Mesenchymal stem cell (in vitro differentiated cells and primary cell): Measurements from ENCODE around the gene PPP4R3A.

ENCODE experiments used
- DNase-seq: peaks from one replicate; pipeline ENCODE4 v3.0.0-alpha.2; 2013
- H2AFZ ChIP-seq: one replicate; pipeline ENCODE4 v1.6.1; 2013; ENCODE audit warnings: low read depth, mild to moderate bottlenecking, control low read depth, inconsistent platforms, low read length, moderate library complexity
- H2AK5ac ChIP-seq: 2 replicates; pipeline ENCODE4 v1.6.1; 2013; ENCODE audit warnings: low read length, moderate library complexity, mild to moderate bottlenecking, inconsistent platforms; ENCODE audit not compliant: severe bottlenecking
- H2BK120ac ChIP-seq: one replicate; pipeline ENCODE4 v1.6.1; 2013; ENCODE audit warnings: low read depth, mild to moderate bottlenecking, inconsistent platforms, low read length, moderate library complexity
- H2BK12ac ChIP-seq, 2 experiments: one replicate each; pipeline ENCODE4 v1.6.1; 2013; ENCODE audit warnings: inconsistent platforms in 2 of 2, low read length in 2 of 2, mild to moderate bottlenecking in 2 of 2, moderate library complexity in 2 of 2, control low read depth in 1 of 2
- H2BK15ac ChIP-seq: one replicate; pipeline ENCODE4 v1.6.1; 2013; ENCODE audit warnings: mild to moderate bottlenecking, low read depth, inconsistent platforms; ENCODE audit not compliant: poor library complexity, severe bottlenecking
- H2BK5ac ChIP-seq: 2 replicates; pipeline ENCODE4 v1.6.1; 2013; ENCODE audit warnings: low read depth, mild to moderate bottlenecking, low read length, control low read depth, inconsistent platforms; ENCODE audit not compliant: poor library complexity, severe bottlenecking
- H3K14ac ChIP-seq, 2 experiments: one replicate each; pipeline ENCODE4 v1.6.1; 2013; ENCODE audit warnings: inconsistent platforms in 2 of 2, low read length in 2 of 2, control low read depth in 1 of 2, mild to moderate bottlenecking in 1 of 2, moderate library complexity in 1 of 2
- H3K18ac ChIP-seq, 2 experiments: one replicate each; pipeline ENCODE4 v1.6.1; 2013; ENCODE audit warnings: inconsistent platforms in 2 of 2, low read length in 2 of 2, control low read depth in 1 of 2, low read depth in 1 of 2, mild to moderate bottlenecking in 1 of 2
- H3K23ac ChIP-seq, 2 experiments: one replicate each; pipeline ENCODE4 v1.6.1; 2013; ENCODE audit warnings: inconsistent platforms in 2 of 2, low read length in 2 of 2, mild to moderate bottlenecking in 2 of 2, moderate library complexity in 2 of 2, control low read depth in 1 of 2
- H3K27ac ChIP-seq: 2 replicates; pipeline ENCODE4 v1.5.1; 2013; ENCODE audit warnings: mild to moderate bottlenecking, moderate library complexity, low read length, control low read depth, inconsistent platforms; ENCODE audit not compliant: poor library complexity, severe bottlenecking
- H3K27me3 ChIP-seq, 2 experiments: 2 replicates each; pipeline versions ENCODE4 v1.6.1 to v1.7.0; 2013; ENCODE audit warnings: low read length in 2 of 2, mild to moderate bottlenecking in 2 of 2, moderate library complexity in 2 of 2, control low read depth in 1 of 2, inconsistent platforms in 1 of 2; ENCODE audit not compliant: control insufficient read depth in 1 of 2, insufficient read depth in 1 of 2
- H3K36me3 ChIP-seq, 2 experiments: 2 replicates each; pipeline versions ENCODE4 v1.6.1 to v1.7.0; 2013; ENCODE audit warnings: low read length in 2 of 2, control low read depth in 1 of 2, inconsistent platforms in 1 of 2, low read depth in 1 of 2, mild to moderate bottlenecking in 1 of 2; ENCODE audit not compliant: insufficient read depth in 2 of 2, control insufficient read depth in 1 of 2
- H3K4ac ChIP-seq, 2 experiments: one replicate each; pipeline ENCODE4 v1.6.1; 2013; ENCODE audit warnings: inconsistent platforms in 2 of 2, low read length in 2 of 2, mild to moderate bottlenecking in 2 of 2, moderate library complexity in 2 of 2, control low read depth in 1 of 2, low read depth in 1 of 2
- H3K4me1 ChIP-seq: 2 replicates; pipeline ENCODE4 v1.6.1; 2013; ENCODE audit warnings: low read depth, low read length, control low read depth; ENCODE audit not compliant: control insufficient read depth, insufficient read depth
- H3K4me2 ChIP-seq: 2 replicates; pipeline ENCODE4 v1.6.1; 2013; ENCODE audit warnings: low read length, mild to moderate bottlenecking, inconsistent platforms; ENCODE audit not compliant: poor library complexity, severe bottlenecking
- H3K4me3 ChIP-seq, 2 experiments: 2 replicates each; pipeline versions ENCODE4 v1.5.1 to v1.7.0; 2013; ENCODE audit warnings: low read length in 2 of 2, mild to moderate bottlenecking in 2 of 2, control low read depth in 1 of 2, low read depth in 1 of 2; ENCODE audit not compliant: insufficient read depth in 1 of 2
- H3K79me1 ChIP-seq: replicated peaks from 2 replicates; pipeline ENCODE4 v1.6.1; 2013; ENCODE audit warnings: mild to moderate bottlenecking, control low read depth, low read length, inconsistent platforms; ENCODE audit not compliant: poor library complexity, severe bottlenecking
- H3K9ac ChIP-seq: 2 replicates; pipeline ENCODE4 v1.7.0; 2013; ENCODE audit warnings: mild to moderate bottlenecking, low read length, moderate library complexity
- H3K9me3 ChIP-seq: 2 replicates; pipeline ENCODE4 v1.7.0; 2013; ENCODE audit warnings: mild to moderate bottlenecking, low read length; ENCODE audit not compliant: control insufficient read depth
- H4K8ac ChIP-seq: one replicate; pipeline ENCODE4 v1.6.1; 2013; ENCODE audit warnings: inconsistent platforms, mild to moderate bottlenecking, low read length, moderate library complexity
- H4K91ac ChIP-seq: one replicate; pipeline ENCODE4 v1.6.1; 2013; ENCODE audit warnings: mild to moderate bottlenecking, low read length, inconsistent platforms
- WGBS: methylation state at CpG from one replicate; pipeline ENCODE4 v1.1.7; 2013; ENCODE audit warnings: mixed read lengths; 5-methylcytosine and 5-hydroxymethylcytosine counted together

PPP4R3A gene

GRCh38 chr14:91419451-91419850 is 90.7 kb downstream of the PPP4R3A start:
- H3K36me3 ChIP-seq, result no peaks in the 10 kb centered on the region
- no peak overlapping the region for H3K14ac ChIP-seq
- no peak overlapping the region for H2BK120ac ChIP-seq
- H4K8ac ChIP-seq, result no peak overlapping the region
- H2AFZ ChIP-seq, result no peak overlapping the region
- H3K4me2 ChIP-seq, result no peak overlapping the region
- peaks cover 13 to 49% of the 10 kb centered on the region in 2 experiments for H3K27me3 ChIP-seq
- H2BK5ac ChIP-seq, result no peak overlapping the region
- H2BK15ac ChIP-seq, result no peak overlapping the region
- no peak for DNase-seq
- H3K9me3 ChIP-seq, result no peaks in the 10 kb centered on the region
- no peaks in the 10 kb centered on the region for H3K79me1 ChIP-seq
- no peak overlapping the region for H3K23ac ChIP-seq
- no peak overlapping the region for H3K4ac ChIP-seq
- H3K27ac ChIP-seq, result no peak overlapping the region
- H3K4me3 ChIP-seq, result no peak overlapping the region
- no peak overlapping the region for H4K91ac ChIP-seq
- peaks cover 21% of the 10 kb centered on the region for H3K4me1 ChIP-seq
- WGBS, result 44% methylated on average over 2 of the region's 3 CpGs
- no peak overlapping the region for H2AK5ac ChIP-seq
- no peak overlapping the region for H3K18ac ChIP-seq
- H3K9ac ChIP-seq, result no peak overlapping the region
- H2BK12ac ChIP-seq, result no peak overlapping the region

GRCh38 chr14:91419044-91419397 is 91.1 kb downstream of the PPP4R3A start:
- Histone ChIP-seq H2AFZ (no peak overlapping the region), H3K4me3 (no peak overlapping the region), H3K4me2 (peak overlapping the region; percentile 92), H2BK12ac (no peak overlapping the region), H4K8ac (no peak overlapping the region), H3K79me1 (no peaks in the 10 kb centered on the region), H2BK120ac (no peak overlapping the region), H2BK5ac (no peak overlapping the region), H3K18ac (no peak overlapping the region), H2BK15ac (no peak overlapping the region), H3K23ac (no peak overlapping the region), H3K4ac (no peak overlapping the region), H3K27ac (no peak overlapping the region), H3K9ac (no peak overlapping the region), H3K36me3 (no peaks in the 10 kb centered on the region), H3K14ac (no peak overlapping the region), H3K27me3 (peaks cover 13 to 51% of the 10 kb centered on the region in 2 experiments), H4K91ac (no peak overlapping the region), H2AK5ac (no peak overlapping the region), H3K9me3 (no peaks in the 10 kb centered on the region), H3K4me1 (peaks cover 21% of the 10 kb centered on the region)
- 63% methylated on average over 12 of the region's 12 CpGs for WGBS
- no peak for DNase-seq

GRCh38 chr14:91418387-91419043 is 91.6 kb downstream of the PPP4R3A start:
- no peaks in the 10 kb centered on the region for H3K36me3 ChIP-seq
- H3K27ac ChIP-seq, result no peak overlapping the region
- H3K4me1 ChIP-seq, result peaks cover 21% of the 10 kb centered on the region
- H3K9ac ChIP-seq, result peak overlapping the region; percentile 36
- H2BK12ac ChIP-seq, result no peak overlapping the region
- no peak overlapping the region for H2BK120ac ChIP-seq
- H3K9me3 ChIP-seq, result no peaks in the 10 kb centered on the region
- H3K79me1 ChIP-seq, result no peaks in the 10 kb centered on the region
- 2% methylated on average over 42 of the region's 42 CpGs for WGBS
- no peak overlapping the region for H2AK5ac ChIP-seq
- H3K27me3 ChIP-seq, result peaks cover 13 to 56% of the 10 kb centered on the region in 2 experiments
- H2BK15ac ChIP-seq, result no peak overlapping the region
- H2AFZ ChIP-seq, result peak overlapping the region; percentile 63
- no peak overlapping the region for H3K4ac ChIP-seq
- peak overlapping the region in 1 of 2 experiments; percentile 16 for H3K18ac ChIP-seq
- peak overlapping the region; percentile 56 to 70 for H3K4me3 ChIP-seq
- H3K4me2 ChIP-seq, result peak overlapping the region; percentile 92
- H4K8ac ChIP-seq, result no peak overlapping the region
- peak; percentile 59 for DNase-seq
- H2BK5ac ChIP-seq, result no peak overlapping the region
- no peak overlapping the region for H3K14ac ChIP-seq
- no peak overlapping the region for H4K91ac ChIP-seq
- H3K23ac ChIP-seq, result no peak overlapping the region

- H3K9ac ChIP-seq, result no peak overlapping the region
- no peak overlapping the region for H2AK5ac ChIP-seq
- no peak overlapping the region for H2BK120ac ChIP-seq
- H3K9me3 ChIP-seq, result no peaks in the 10 kb centered on the region
- H3K4me2 ChIP-seq, result peak overlapping the region; percentile 92
- H3K27ac ChIP-seq, result no peak overlapping the region
- no peak overlapping the region for H4K91ac ChIP-seq
- no peaks in the 10 kb centered on the region for H3K79me1 ChIP-seq
- H3K18ac ChIP-seq, result no peak overlapping the region
- H3K14ac ChIP-seq, result peak overlapping the region in 1 of 2 experiments; percentile 32
- H3K4me3 ChIP-seq, result peak overlapping the region in 1 of 2 experiments; percentile 56
- H3K36me3 ChIP-seq, result no peaks in the 10 kb centered on the region
- no peak overlapping the region for H3K4ac ChIP-seq
- H2BK12ac ChIP-seq, result no peak overlapping the region
- no peak for DNase-seq
- peaks cover 21% of the 10 kb centered on the region for H3K4me1 ChIP-seq
- peak overlapping the region; percentile 63 for H2AFZ ChIP-seq
- no peak overlapping the region for H3K23ac ChIP-seq
- H3K27me3 ChIP-seq, result peaks cover 13 to 61% of the 10 kb centered on the region in 2 experiments
- 2% methylated on average over 48 of the region's 53 CpGs for WGBS
- H4K8ac ChIP-seq, result no peak overlapping the region
- no peak overlapping the region for H2BK15ac ChIP-seq
- no peak overlapping the region for H2BK5ac ChIP-seq
Observed at GRCh38 chr14:91417983-91418386, 92.1 kb downstream of the PPP4R3A start.
